ENCODE measurements around the gene GIMAP2.

DNA sequence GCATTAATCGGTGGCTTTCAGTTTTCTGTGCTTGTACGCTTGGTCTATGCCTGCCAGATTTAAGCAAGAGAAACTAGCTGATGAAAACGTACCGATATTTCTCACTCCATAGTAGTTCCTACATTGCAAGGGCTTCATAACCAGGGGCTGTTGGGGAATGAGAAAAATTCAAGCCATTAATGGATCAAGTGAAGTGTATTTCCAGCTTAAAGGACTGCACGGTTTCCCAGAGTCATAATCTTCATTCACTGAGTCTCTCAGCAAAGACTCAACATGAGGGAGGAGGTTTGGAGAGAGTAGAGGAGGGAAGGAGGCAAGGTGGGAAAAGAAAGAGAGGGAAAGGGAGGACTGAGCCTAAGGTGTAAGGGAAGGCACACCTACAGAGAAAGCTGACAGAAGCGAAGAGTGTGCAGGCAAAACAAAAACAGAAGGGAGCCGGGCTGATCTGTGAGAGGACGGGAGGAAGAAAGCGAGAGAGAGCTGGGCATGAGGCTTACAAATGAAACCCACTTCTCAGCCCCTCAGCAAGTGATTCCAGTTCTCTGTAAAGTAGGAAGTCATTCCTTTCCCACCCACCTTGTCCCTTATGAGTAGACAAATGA lies 625 bp downstream of the GIMAP2 start:
- TF ChIP-seq GATA3 (IDR thresholded peaks at IDR 0.05; ENCODE audit: low read depth, low read length): no peak
- TF ChIP-seq GATA2 (IDR thresholded peaks at IDR 0.05; ENCODE audit: low read depth, low read length): no peak

All from SH-SY5Y (cell line).